Prostate gland (tissue), 2 donors: ENCODE measurements around the gene TMEM141. TPM values are rescaled to one million over a fixed set of nuclear protein-coding genes. Genes with fewer than 3 reads are reported as not detected.

ENCODE experiments used
- DNase-seq: peaks from one replicate; pipeline ENCODE4 v3.0.0-alpha.2; 2019; ENCODE audit warnings: low spot score
- H3K27ac ChIP-seq, 2 donors: fragments of 200-600 bp; sonication (generic); 2 replicates each; pipeline ENCODE4 v1.5.1; 2017 to 2019
- H3K27me3 ChIP-seq: fragments of 200-600 bp; sonication (generic); replicated peaks from 2 replicates; pipeline ENCODE4 v1.5.1; 2019; ENCODE audit not compliant: insufficient read depth
- H3K36me3 ChIP-seq, 2 donors: fragments of 200-600 bp; sonication (generic); 1 replicate in 1 of 2; 2 replicates in 1 of 2; pipeline versions ENCODE4 v1.5.1 to v1.8.1; 2017 to 2019
- H3K4me1 ChIP-seq: fragments of 200-600 bp; sonication (generic); replicated peaks from 2 replicates; pipeline ENCODE4 v1.5.1; 2019
- H3K4me3 ChIP-seq, 2 donors: fragments of 200-600 bp; sonication (generic); 2 replicates each; pipeline ENCODE4 v1.5.1; 2017 to 2019
- H3K9me3 ChIP-seq: fragments of 200-600 bp; sonication (generic); 2 replicates; pipeline ENCODE4 v1.5.1; 2017
- POLR2A ChIP-seq: fragments of 450-650 bp; IDR thresholded peaks from one replicate; pipeline ENCODE4 v1.6.1; 2016; ENCODE audit warnings: antibody characterized with exemption, mild to moderate bottlenecking
- POLR2AphosphoS5 ChIP-seq: sonication (generic); formaldehyde crosslinking; IDR thresholded peaks from one replicate; pipeline ENCODE4 v1.6.1; 2017; ENCODE audit warnings: antibody characterized with exemption
- WGBS: methylation state at CpG from one replicate; pipeline ENCODE4 v1.1.5; 2018; 5-methylcytosine and 5-hydroxymethylcytosine counted together
- intact Hi-C: fragments of 100-400 bp; cut with DNase I; formaldehyde crosslinking; loops from one replicate; pipeline ENCODE4 v1.14.2; 2022
- total RNA-seq, 2 donors: library from RNA; depleted of rRNA; stranded (reverse); fragments of >200 nt; gene quantifications; one replicate each; pipeline ENCODE4 v1.1.0, GENCODE V29; 2016
- TF ChIP-seq, protein P1 (sequence below), 4 experiments: fragments of 200-600 bp in 2 of 4; fragments of 450-650 bp in 2 of 4; sonication (generic) in 2 of 4; IDR thresholded peaks; 1 replicate in 3 of 4; 2 replicates in 1 of 4; pipeline ENCODE4 v1.5.1; 2016 to 2019; ENCODE audit warnings: antibody characterized with exemption in 4 of 4, mild to moderate bottlenecking in 2 of 4, moderate library complexity in 2 of 4

Gene TMEM141
- total RNA-seq, 2 donors from 2014 or later: 181 to 335 TPM

DNA sequence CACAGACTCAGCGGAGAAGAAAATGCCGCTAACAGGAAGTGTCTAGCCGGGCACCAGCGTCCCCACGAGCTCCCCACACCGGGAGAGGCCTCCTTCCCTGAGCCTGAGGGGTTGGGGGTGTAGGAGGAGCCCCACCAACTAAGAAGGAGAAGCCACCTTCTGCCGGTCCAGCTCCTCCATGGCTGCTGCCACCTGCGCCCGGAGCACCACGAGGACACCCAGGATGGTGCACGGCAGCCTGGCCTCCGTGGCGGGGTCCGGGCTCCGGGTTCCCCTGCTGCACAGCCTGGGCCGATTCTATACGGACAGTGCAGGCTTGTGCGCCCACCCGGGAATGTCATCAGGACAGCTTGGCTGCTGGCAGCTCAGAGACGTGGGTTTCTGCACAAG, 33.4 kb upstream of the TMEM141 start:
- intact Hi-C loops: no loop called here
- WGBS: 84% methylated on average over 18 of the region's 20 CpGs
- H3K27ac ChIP-seq: no peak overlapping the region

DNA sequence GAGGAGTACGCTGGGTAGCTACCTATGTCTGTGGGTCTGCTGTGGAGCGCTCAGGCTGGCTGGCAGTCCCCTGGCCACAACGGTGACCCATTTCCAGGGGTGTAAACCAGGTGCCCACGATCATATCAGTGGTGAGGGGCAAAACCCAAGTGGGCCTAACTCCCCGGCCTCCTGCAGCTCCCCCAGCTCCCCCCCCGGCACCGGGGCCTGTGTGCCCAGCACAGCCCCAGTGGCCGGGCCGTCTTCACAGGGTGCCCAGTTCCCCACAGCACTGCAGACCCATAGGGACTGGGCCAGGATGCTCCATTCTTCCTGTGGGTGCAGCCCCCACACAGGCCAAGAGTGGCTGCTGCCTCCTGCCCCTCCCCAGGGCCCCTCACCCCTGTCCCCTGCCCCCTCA, 32.1 kb upstream of the TMEM141 start:
- Histone ChIP-seq H3K4me1 (no peaks in the 10 kb centered on the region), H3K27me3 (no peaks in the 10 kb centered on the region), H3K36me3 (no peaks in the 10 kb centered on the region), H3K9me3 (no peaks in the 10 kb centered on the region), H3K27ac (no peak overlapping the region), H3K4me3 (no peak overlapping the region)
- WGBS: 90% methylated on average over 7 of the region's 9 CpGs
- DNase-seq: no peak
- TF ChIP-seq POLR2AphosphoS5 (no peak), POLR2A (no peak)
- TF ChIP-seq, protein P1, sequence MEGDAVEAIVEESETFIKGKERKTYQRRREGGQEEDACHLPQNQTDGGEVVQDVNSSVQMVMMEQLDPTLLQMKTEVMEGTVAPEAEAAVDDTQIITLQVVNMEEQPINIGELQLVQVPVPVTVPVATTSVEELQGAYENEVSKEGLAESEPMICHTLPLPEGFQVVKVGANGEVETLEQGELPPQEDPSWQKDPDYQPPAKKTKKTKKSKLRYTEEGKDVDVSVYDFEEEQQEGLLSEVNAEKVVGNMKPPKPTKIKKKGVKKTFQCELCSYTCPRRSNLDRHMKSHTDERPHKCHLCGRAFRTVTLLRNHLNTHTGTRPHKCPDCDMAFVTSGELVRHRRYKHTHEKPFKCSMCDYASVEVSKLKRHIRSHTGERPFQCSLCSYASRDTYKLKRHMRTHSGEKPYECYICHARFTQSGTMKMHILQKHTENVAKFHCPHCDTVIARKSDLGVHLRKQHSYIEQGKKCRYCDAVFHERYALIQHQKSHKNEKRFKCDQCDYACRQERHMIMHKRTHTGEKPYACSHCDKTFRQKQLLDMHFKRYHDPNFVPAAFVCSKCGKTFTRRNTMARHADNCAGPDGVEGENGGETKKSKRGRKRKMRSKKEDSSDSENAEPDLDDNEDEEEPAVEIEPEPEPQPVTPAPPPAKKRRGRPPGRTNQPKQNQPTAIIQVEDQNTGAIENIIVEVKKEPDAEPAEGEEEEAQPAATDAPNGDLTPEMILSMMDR (IDR thresholded peaks at IDR 0.05): no peak
- intact Hi-C loops: no loop called here

More for the DNA sequence above, 33.4 kb upstream of the TMEM141 start:
- TF ChIP-seq POLR2AphosphoS5: no peak
- TF ChIP-seq POLR2A: no peak
- TF ChIP-seq, protein P1 (IDR thresholded peaks at IDR 0.05): no peak
- Histone ChIP-seq H3K4me3 (no peak overlapping the region), H3K4me1 (no peaks in the 10 kb centered on the region), H3K36me3 (no peaks in the 10 kb centered on the region), H3K27me3 (no peaks in the 10 kb centered on the region), H3K9me3 (no peaks in the 10 kb centered on the region)
- no peak for DNase-seq

DNA sequence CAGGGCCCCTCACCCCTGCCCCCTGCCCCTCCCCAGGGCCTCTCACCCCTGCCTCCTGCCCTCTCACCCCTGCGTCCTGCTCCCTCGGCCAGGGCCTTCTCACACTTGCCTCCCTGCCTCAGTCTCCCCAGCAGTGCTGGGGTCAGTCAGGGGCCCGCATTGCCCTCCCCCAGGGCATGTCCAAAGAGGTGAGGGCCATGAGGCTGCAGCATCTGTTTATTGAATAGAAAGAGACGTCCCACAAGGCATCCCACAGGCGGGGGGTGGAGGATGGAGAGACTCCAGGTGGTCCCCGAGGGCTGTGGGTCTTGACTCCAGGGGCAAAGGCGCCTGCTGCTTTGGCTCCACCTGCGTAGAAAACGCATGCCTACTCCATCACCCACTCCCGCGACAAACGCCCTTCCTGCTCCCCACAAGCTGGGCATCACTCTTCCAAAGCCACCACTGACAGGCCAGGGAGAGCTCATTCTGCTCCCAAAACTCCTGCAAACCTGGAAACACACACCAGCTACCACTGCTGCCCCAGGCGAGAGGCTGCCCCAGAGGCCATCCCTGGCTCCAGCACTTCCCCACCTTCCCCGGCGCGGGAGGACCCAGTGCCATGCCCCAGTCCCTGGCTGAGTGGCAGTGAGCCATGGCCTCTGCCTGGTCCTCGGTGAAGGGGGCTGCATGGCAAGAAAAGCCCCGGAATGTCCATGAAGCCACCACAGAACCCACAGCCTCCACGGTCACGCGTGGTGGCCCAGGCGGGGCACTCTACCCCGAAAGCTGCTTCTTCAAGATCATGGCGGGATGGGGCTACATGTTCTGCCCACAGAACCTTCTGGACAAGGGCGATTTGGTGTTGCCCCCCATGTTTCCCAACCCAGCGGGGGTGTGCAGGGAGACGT, 31.5 kb upstream of the TMEM141 start:
- WGBS: 88% methylated on average over 27 of the region's 27 CpGs
- no peak overlapping the region for H3K27ac ChIP-seq
- H3K36me3 ChIP-seq: no peaks in the 10 kb centered on the region
- H3K9me3 ChIP-seq: no peaks in the 10 kb centered on the region
- TF ChIP-seq, protein P1 (IDR thresholded peaks at IDR 0.05): no peak
- TF ChIP-seq POLR2AphosphoS5: no peak
- no peak for TF ChIP-seq POLR2A
- no peaks in the 10 kb centered on the region for H3K27me3 ChIP-seq
- DNase-seq: no peak
- H3K4me1 ChIP-seq: no peaks in the 10 kb centered on the region
- intact Hi-C loops: no loop called here
- no peak overlapping the region for H3K4me3 ChIP-seq

DNA sequence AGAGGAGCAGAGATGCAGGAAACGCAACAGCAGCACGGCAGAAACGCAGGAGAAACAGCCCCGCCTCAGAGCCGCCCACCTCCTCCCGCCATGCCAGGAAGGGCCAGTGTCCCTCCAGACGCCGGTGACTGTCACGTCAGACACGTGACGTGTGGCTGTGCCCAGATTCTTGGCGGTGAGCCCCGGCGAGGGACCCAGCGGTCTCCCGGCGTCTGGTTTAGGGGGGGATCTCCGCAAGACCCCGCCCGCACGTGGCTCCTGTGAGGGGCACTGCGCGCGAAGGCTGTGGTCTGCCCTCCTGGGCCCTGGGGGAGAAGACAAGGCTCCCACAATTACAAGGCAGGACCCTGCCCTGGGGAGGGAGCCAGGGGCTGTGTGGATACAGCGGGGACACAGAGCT, 30.7 kb upstream of the TMEM141 start:
- DNase-seq: no peak
- WGBS: 52% methylated on average over 25 of the region's 25 CpGs
- no peak overlapping the region for H3K4me3 ChIP-seq
- H3K27me3 ChIP-seq: no peaks in the 10 kb centered on the region
- no peak for TF ChIP-seq POLR2A
- TF ChIP-seq, protein P1 (IDR thresholded peaks at IDR 0.05): no peak
- no peak for TF ChIP-seq POLR2AphosphoS5
- H3K36me3 ChIP-seq: no peaks in the 10 kb centered on the region
- H3K27ac ChIP-seq: no peak overlapping the region
- no peaks in the 10 kb centered on the region for H3K4me1 ChIP-seq
- intact Hi-C loops: no loop called here
- no peaks in the 10 kb centered on the region for H3K9me3 ChIP-seq
